Common myeloid progenitor, CD34-positive (primary cell): ENCODE measurements around the gene SLC10A7.

Source experiments
- CTCF ChIA-PET: fragments of 350-600 bp; sonication (Branson Sonifier 250); formaldehyde crosslinking; loops from one replicate; lab custom pipeline; 2021; ENCODE audit warnings: antibody characterized with exemption; lab: Charles Lee
- POLR2A ChIA-PET: fragments of 350-600 bp; sonication (Branson Sonifier 250); formaldehyde crosslinking; loops from one replicate; lab custom pipeline; 2021; ENCODE audit warnings: antibody characterized with exemption; lab: Charles Lee
- DNase-seq, 3 donors: peaks; one replicate each; pipeline versions ENCODE4 v3.0.0 to v3.0.0-alpha.2; 2013
- H3K27ac ChIP-seq, 2 experiments: 1 replicate in 1 of 2; 2 replicates in 1 of 2; pipeline ENCODE4 v1.7.0; 2013; ENCODE audit warnings: inconsistent platforms in 2 of 2, low read length in 2 of 2, mild to moderate bottlenecking in 2 of 2, low read depth in 1 of 2, moderate library complexity in 1 of 2; ENCODE audit not compliant: severe bottlenecking in 2 of 2, insufficient read depth in 1 of 2, poor library complexity in 1 of 2
- H3K27me3 ChIP-seq, 5 experiments: replicated peaks in 2 of 5; 1 replicate in 3 of 5; 2 replicates in 2 of 5; pipeline versions ENCODE4 v1.6.1 to v1.7.0; 2013; ENCODE audit warnings: low read length in 4 of 5, mild to moderate bottlenecking in 2 of 5, moderate library complexity in 2 of 5, inconsistent platforms in 1 of 5; ENCODE audit not compliant: insufficient read depth in 5 of 5, control insufficient read depth in 4 of 5
- H3K36me3 ChIP-seq, 4 experiments: 1 replicate in 2 of 4; 2 replicates in 2 of 4; pipeline versions ENCODE4 v1.6.1 to v1.7.0; 2013; ENCODE audit warnings: low read length in 3 of 4, control low read depth in 1 of 4, mild to moderate bottlenecking in 1 of 4; ENCODE audit not compliant: control insufficient read depth in 4 of 4, insufficient read depth in 4 of 4
- H3K4me1 ChIP-seq, 4 experiments: 1 replicate in 3 of 4; 2 replicates in 1 of 4; pipeline versions ENCODE4 v1.6.1 to v1.7.1; 2013; ENCODE audit warnings: low read length in 3 of 4, mild to moderate bottlenecking in 3 of 4, control low read depth in 1 of 4, inconsistent platforms in 1 of 4, moderate library complexity in 1 of 4; ENCODE audit not compliant: control insufficient read depth in 4 of 4, insufficient read depth in 4 of 4; ENCODE audit errors: control extremely low read depth in 1 of 4
- H3K4me3 ChIP-seq, 7 experiments: 1 replicate in 4 of 7; 2 replicates in 3 of 7; pipeline versions ENCODE4 v1.5.1 to v1.7.0; 2013; ENCODE audit warnings: mild to moderate bottlenecking in 7 of 7, low read length in 6 of 7, moderate library complexity in 6 of 7, inconsistent platforms in 2 of 7, low read depth in 2 of 7, control low read depth in 1 of 7; ENCODE audit not compliant: insufficient read depth in 4 of 7, control insufficient read depth in 1 of 7; ENCODE audit errors: extremely low read depth in 1 of 7
- H3K9me3 ChIP-seq, 5 experiments: 1 replicate in 4 of 5; 2 replicates in 1 of 5; pipeline versions ENCODE4 v1.6.1 to v1.7.1; 2013; ENCODE audit warnings: low read length in 4 of 5, mild to moderate bottlenecking in 2 of 5, inconsistent platforms in 1 of 5, low read depth in 1 of 5, moderate library complexity in 1 of 5; ENCODE audit not compliant: control insufficient read depth in 4 of 5, insufficient read depth in 2 of 5; ENCODE audit errors: control extremely low read depth in 1 of 5
- WGBS: methylation state at CpG from one replicate; pipeline ENCODE4 v1.1.5; 2013; ENCODE audit not compliant: insufficient coverage; 5-methylcytosine and 5-hydroxymethylcytosine counted together

SLC10A7 gene

GRCh38 chr4:146513548-146513947 is 8.2 kb downstream of the SLC10A7 start:
- 100% methylated on average over 1 of the region's 1 CpG for WGBS
- Histone ChIP-seq H3K27ac (no peak overlapping the region), H3K27me3 (no peaks in the 10 kb centered on the region), H3K9me3 (no peaks in the 10 kb centered on the region), H3K4me3 (no peak overlapping the region), H3K36me3 (peaks cover 0 to 11% (median 7%) of the 10 kb centered on the region in 4 experiments), H3K4me1 (peaks cover 0 to 7% (median 2%) of the 10 kb centered on the region in 4 experiments)
- CTCF ChIA-PET = no interaction called here
- DNase-seq = no peak
- POLR2A ChIA-PET = no interaction called here

- WGBS = 54% methylated on average over 2 of the region's 3 CpGs
- Histone ChIP-seq H3K9me3 (no peaks in the 10 kb centered on the region), H3K36me3 (peaks cover 0 to 19% (median 4%) of the 10 kb centered on the region in 4 experiments), H3K27me3 (no peaks in the 10 kb centered on the region), H3K4me3 (no peak overlapping the region), H3K27ac (no peak overlapping the region), H3K4me1 (peaks cover 0 to 7% (median 2%) of the 10 kb centered on the region in 4 experiments)
- ChIA-PET CTCF (no interaction called here), POLR2A (no interaction called here)
- peak; percentile 14 to 52 (median 28) for DNase-seq
These were observed 10.4 kb downstream of the SLC10A7 start for GRCh38 chr4:146511381-146511780.

- CTCF ChIA-PET = no interaction called here
- no CpG with 5 or more reads among the region's 3 CpGs for WGBS
- POLR2A ChIA-PET = no interaction called here
- Histone ChIP-seq H3K27me3 (no peaks in the 10 kb centered on the region), H3K36me3 (peaks cover 0 to 19% (median 4%) of the 10 kb centered on the region in 4 experiments), H3K27ac (no peak overlapping the region), H3K9me3 (no peaks in the 10 kb centered on the region), H3K4me1 (peaks cover 0 to 7% (median 2%) of the 10 kb centered on the region in 4 experiments), H3K4me3 (no peak overlapping the region)
- no peak for DNase-seq
These were observed 10.8 kb downstream of the SLC10A7 start for GRCh38 chr4:146510942-146511341.

- Histone ChIP-seq H3K27ac (no peak overlapping the region), H3K4me3 (no peak overlapping the region), H3K27me3 (no peaks in the 10 kb centered on the region), H3K36me3 (peaks cover 0 to 14% (median 3%) of the 10 kb centered on the region in 4 experiments), H3K9me3 (no peaks in the 10 kb centered on the region), H3K4me1 (peaks cover 0 to 7% (median 2%) of the 10 kb centered on the region in 4 experiments)
- no peak for DNase-seq
- POLR2A ChIA-PET = no interaction called here
- CTCF ChIA-PET = interaction anchor here (0.9 to 1.0 kb wide), 3 partner anchors 12 to 591 kb away, joined by 3 to 4 read pairs (median 3); no protein-coding TSS in a partner anchor
- WGBS = 90% methylated on average over 3 of the region's 3 CpGs
These were observed 13.4 kb downstream of the SLC10A7 start for GRCh38 chr4:146508229-146508939.

GRCh38 chr4:146507632-146508031 is 14.1 kb downstream of the SLC10A7 start:
- no peak overlapping the region for H3K4me3 ChIP-seq
- CTCF ChIA-PET = interaction anchor here (0.9 kb wide), 1 partner anchor 11 kb away, joined by 4 read pairs; no protein-coding TSS in a partner anchor
- DNase-seq = no peak
- peaks cover 0 to 7% (median 2%) of the 10 kb centered on the region in 4 experiments for H3K4me1 ChIP-seq
- H3K27ac ChIP-seq = no peak overlapping the region
- POLR2A ChIA-PET = no interaction called here
- WGBS = 100% methylated on average over 1 of the region's 2 CpGs
- H3K9me3 ChIP-seq = no peaks in the 10 kb centered on the region
- peaks cover 0 to 14% (median 6%) of the 10 kb centered on the region in 4 experiments for H3K36me3 ChIP-seq
- H3K27me3 ChIP-seq = no peaks in the 10 kb centered on the region

GRCh38 chr4:146506272-146506671 is 15.5 kb downstream of the SLC10A7 start:
- CTCF ChIA-PET = no interaction called here
- POLR2A ChIA-PET = no interaction called here
- H3K4me1 ChIP-seq = peaks cover 0 to 3% (median 0%) of the 10 kb centered on the region in 4 experiments
- no peak for DNase-seq
- H3K36me3 ChIP-seq = peaks cover 4 to 15% (median 10%) of the 10 kb centered on the region in 4 experiments
- no peak overlapping the region for H3K27ac ChIP-seq
- H3K9me3 ChIP-seq = no peaks in the 10 kb centered on the region
- H3K4me3 ChIP-seq = no peak overlapping the region
- no peaks in the 10 kb centered on the region for H3K27me3 ChIP-seq

GRCh38 chr4:146500216-146500615 is 21.5 kb downstream of the SLC10A7 start:
- H3K4me3 ChIP-seq = no peak overlapping the region
- H3K27ac ChIP-seq = no peak overlapping the region
- peaks cover 4 to 19% (median 7%) of the 10 kb centered on the region in 4 experiments for H3K36me3 ChIP-seq
- H3K9me3 ChIP-seq = no peaks in the 10 kb centered on the region
- no peaks in the 10 kb centered on the region for H3K4me1 ChIP-seq
- DNase-seq = no peak
- POLR2A ChIA-PET = no interaction called here
- no peaks in the 10 kb centered on the region for H3K27me3 ChIP-seq
- CTCF ChIA-PET = no interaction called here
- WGBS = 100% methylated on average over 1 of the region's 1 CpG
